ENCODE measurements around the gene PDE4D. TPM values are rescaled to one million over a fixed set of nuclear protein-coding genes. Genes with fewer than 3 reads are reported as not detected.

Gene PDE4D
- total RNA-seq, 2 experiments from 2014 or later, result 164 to 175 TPM

- ChIA-PET POLR2A (interaction anchor here (0.7 to 1.3 kb wide), 2 partner anchors 9 to 191 kb away, joined by 3 read pairs; no protein-coding TSS in a partner anchor), CTCF (interaction anchor here (1.0 to 1.9 kb wide), 4 partner anchors 178 to 610 kb away, joined by 3 to 4 read pairs (median 4); no protein-coding TSS in a partner anchor)
- H3K27me3 Mint-ChIP-seq, result peaks cover 19% of the 10 kb centered on the region
- H3K4me1 Mint-ChIP-seq (ENCODE audit: low read depth), result peaks cover 5% of the 10 kb centered on the region
- H3K27me3 ChIP-seq (ENCODE audit: control insufficient read depth in 1 of 2, insufficient read depth in 2 of 2, low read length in 2 of 2), result peaks cover 0 to 5% of the 10 kb centered on the region in 2 experiments
- no peak overlapping the region for H3K27ac Mint-ChIP-seq
- no peaks in the 10 kb centered on the region for H3K36me3 ChIP-seq (ENCODE audit: insufficient read depth, low read length)
- H3K27ac ChIP-seq (ENCODE audit: low read depth in 1 of 2, low read length in 2 of 2), result no peak overlapping the region
- H3K4me3 ChIP-seq (ENCODE audit: low read length), result no peak overlapping the region
- no peak for TF ChIP-seq CTCF (IDR thresholded peaks at IDR 0.05)
- no peaks in the 10 kb centered on the region for H3K9me3 Mint-ChIP-seq
- intact Hi-C loops (cut with DNase I, micrococcal nuclease), result loop anchor here (2.0 to 5.0 kb wide), 3 partner anchors 191 to 613 kb away; no protein-coding TSS in a partner anchor
- H3K4me1 ChIP-seq (ENCODE audit: insufficient read depth, low read length), result no peaks in the 10 kb centered on the region
- no peak for DNase-seq
- H3K36me3 Mint-ChIP-seq (ENCODE audit: low read depth), result no peaks in the 10 kb centered on the region
- no peaks in the 10 kb centered on the region for H3K9me3 ChIP-seq (ENCODE audit: control insufficient read depth in 1 of 2, insufficient read depth in 1 of 2, low read length in 2 of 2)
- no peak for ATAC-seq (ENCODE audit: poor library complexity)
- H3K4me3 Mint-ChIP-seq, result no peak overlapping the region
Measured at GRCh38 chr5:59189472-59190244, 703.9 kb downstream of the PDE4D start.

GRCh38 chr5:59188419-59189225 is 704.9 kb downstream of the PDE4D start:
- no peak overlapping the region for H3K27ac Mint-ChIP-seq
- no peak overlapping the region for H3K4me3 Mint-ChIP-seq
- Histone ChIP-seq H3K36me3 (ENCODE audit: insufficient read depth, low read length) (no peaks in the 10 kb centered on the region), H3K27ac (ENCODE audit: low read depth in 1 of 2, low read length in 2 of 2) (no peak overlapping the region), H3K4me1 (ENCODE audit: insufficient read depth, low read length) (no peaks in the 10 kb centered on the region), H3K9me3 (ENCODE audit: control insufficient read depth in 1 of 2, insufficient read depth in 1 of 2, low read length in 2 of 2) (no peaks in the 10 kb centered on the region), H3K4me3 (ENCODE audit: low read length) (no peak overlapping the region), H3K27me3 (ENCODE audit: control insufficient read depth in 1 of 2, insufficient read depth in 2 of 2, low read length in 2 of 2) (peaks cover 0 to 5% of the 10 kb centered on the region in 2 experiments)
- peaks cover 19% of the 10 kb centered on the region for H3K27me3 Mint-ChIP-seq
- no peaks in the 10 kb centered on the region for H3K9me3 Mint-ChIP-seq
- peak; percentile 69 for ATAC-seq (ENCODE audit: poor library complexity)
- ChIA-PET POLR2A (interaction anchor here (0.9 to 1.3 kb wide), 2 partner anchors 154 to 192 kb away, joined by 3 read pairs; no protein-coding TSS in a partner anchor), CTCF (interaction anchor here (1.0 to 1.5 kb wide), 12 partner anchors 9 to 611 kb away, joined by 3 to 12 read pairs (median 4); no protein-coding TSS in a partner anchor)
- H3K36me3 Mint-ChIP-seq (ENCODE audit: low read depth), result no peaks in the 10 kb centered on the region
- peak; percentile 26 to 81 (median 48) for DNase-seq
- peaks cover 5% of the 10 kb centered on the region for H3K4me1 Mint-ChIP-seq (ENCODE audit: low read depth)
- intact Hi-C loops (cut with DNase I, micrococcal nuclease), result loop anchor here (1.0 to 5.0 kb wide), 6 partner anchors 179 to 614 kb away; no protein-coding TSS in a partner anchor
- peak; percentile 95 for TF ChIP-seq CTCF (IDR thresholded peaks at IDR 0.05)

GRCh38 chr5:59187857-59188256 is 705.7 kb downstream of the PDE4D start:
- peaks cover 19% of the 10 kb centered on the region for H3K27me3 Mint-ChIP-seq
- no peak overlapping the region for H3K27ac Mint-ChIP-seq
- H3K27me3 ChIP-seq (ENCODE audit: control insufficient read depth in 1 of 2, insufficient read depth in 2 of 2, low read length in 2 of 2), result peaks cover 0 to 5% of the 10 kb centered on the region in 2 experiments
- intact Hi-C loops (cut with DNase I, micrococcal nuclease), result loop anchor here (1.0 to 5.0 kb wide), 6 partner anchors 179 to 614 kb away; no protein-coding TSS in a partner anchor
- H3K36me3 ChIP-seq (ENCODE audit: insufficient read depth, low read length), result no peaks in the 10 kb centered on the region
- H3K4me1 Mint-ChIP-seq (ENCODE audit: low read depth), result peaks cover 5% of the 10 kb centered on the region
- no peak for TF ChIP-seq CTCF (IDR thresholded peaks at IDR 0.05)
- ChIA-PET POLR2A (no interaction called here), CTCF (interaction anchor here (1.1 to 1.5 kb wide), 10 partner anchors 8 to 301 kb away, joined by 3 to 12 read pairs (median 4); no protein-coding TSS in a partner anchor)
- ATAC-seq (ENCODE audit: poor library complexity), result no peak
- H3K9me3 Mint-ChIP-seq, result no peaks in the 10 kb centered on the region
- no peaks in the 10 kb centered on the region for H3K9me3 ChIP-seq (ENCODE audit: control insufficient read depth in 1 of 2, insufficient read depth in 1 of 2, low read length in 2 of 2)
- DNase-seq, result no peak
- no peak overlapping the region for H3K27ac ChIP-seq (ENCODE audit: low read depth in 1 of 2, low read length in 2 of 2)
- H3K4me1 ChIP-seq (ENCODE audit: insufficient read depth, low read length), result no peaks in the 10 kb centered on the region
- H3K4me3 ChIP-seq (ENCODE audit: low read length), result no peak overlapping the region
- H3K36me3 Mint-ChIP-seq (ENCODE audit: low read depth), result no peaks in the 10 kb centered on the region
- H3K4me3 Mint-ChIP-seq, result no peak overlapping the region
